Esophagus muscularis mucosa (tissue), 4 donors: ENCODE measurements around the gene PCDH15.

Experiments used
- EP300 ChIP-seq: sonication (generic); formaldehyde crosslinking; IDR thresholded peaks from one replicate; pipeline ENCODE4 v1.6.1; 2017; ENCODE audit warnings: antibody characterized with exemption
- POLR2A ChIP-seq: fragments of 450-650 bp; IDR thresholded peaks from one replicate; pipeline ENCODE4 v1.6.1; 2017; ENCODE audit warnings: antibody characterized with exemption, moderate library complexity, mild to moderate bottlenecking, low read depth
- TF ChIP-seq, protein P1 (sequence below), 3 experiments: fragments of 200-600 bp in 2 of 3; fragments of 450-650 bp in 1 of 3; sonication (generic) in 2 of 3; IDR thresholded peaks; one replicate each; pipeline ENCODE4 v1.5.1; 2017 to 2019; ENCODE audit warnings: antibody characterized with exemption in 3 of 3, mild to moderate bottlenecking in 2 of 3, moderate library complexity in 1 of 3

DNA sequence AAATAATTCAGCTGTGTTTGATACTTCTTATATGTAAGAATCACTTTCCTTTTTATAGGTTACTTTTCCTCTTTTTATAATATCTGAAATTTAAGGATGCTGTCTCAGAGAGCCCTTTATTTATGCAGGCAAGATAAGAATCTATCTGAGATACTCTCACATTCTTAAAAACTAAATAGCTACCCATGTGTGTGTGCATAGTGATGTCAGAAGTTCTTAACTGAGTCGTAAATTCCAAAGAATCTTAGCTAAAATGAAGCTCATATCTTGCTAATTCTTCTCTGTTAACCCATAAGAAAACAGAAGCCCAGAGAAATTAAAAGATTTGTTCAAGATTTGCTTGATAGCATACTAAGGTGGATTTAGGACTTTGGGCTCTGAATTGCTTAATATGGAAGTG lies 118.5 kb downstream of the PCDH15 start:
- TF ChIP-seq POLR2A (no peak), EP300 (no peak)
- TF ChIP-seq, protein P1, sequence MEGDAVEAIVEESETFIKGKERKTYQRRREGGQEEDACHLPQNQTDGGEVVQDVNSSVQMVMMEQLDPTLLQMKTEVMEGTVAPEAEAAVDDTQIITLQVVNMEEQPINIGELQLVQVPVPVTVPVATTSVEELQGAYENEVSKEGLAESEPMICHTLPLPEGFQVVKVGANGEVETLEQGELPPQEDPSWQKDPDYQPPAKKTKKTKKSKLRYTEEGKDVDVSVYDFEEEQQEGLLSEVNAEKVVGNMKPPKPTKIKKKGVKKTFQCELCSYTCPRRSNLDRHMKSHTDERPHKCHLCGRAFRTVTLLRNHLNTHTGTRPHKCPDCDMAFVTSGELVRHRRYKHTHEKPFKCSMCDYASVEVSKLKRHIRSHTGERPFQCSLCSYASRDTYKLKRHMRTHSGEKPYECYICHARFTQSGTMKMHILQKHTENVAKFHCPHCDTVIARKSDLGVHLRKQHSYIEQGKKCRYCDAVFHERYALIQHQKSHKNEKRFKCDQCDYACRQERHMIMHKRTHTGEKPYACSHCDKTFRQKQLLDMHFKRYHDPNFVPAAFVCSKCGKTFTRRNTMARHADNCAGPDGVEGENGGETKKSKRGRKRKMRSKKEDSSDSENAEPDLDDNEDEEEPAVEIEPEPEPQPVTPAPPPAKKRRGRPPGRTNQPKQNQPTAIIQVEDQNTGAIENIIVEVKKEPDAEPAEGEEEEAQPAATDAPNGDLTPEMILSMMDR (IDR thresholded peaks at IDR 0.05) = no peak
